ENCODE results near the gene ADSS1.
"Not testable (repeated sequence)": the region's sequence is repeated elsewhere in the genome, so short reads cannot be mapped to it uniquely, and the experiment has no call there.

The ADSS1 gene

DNA sequence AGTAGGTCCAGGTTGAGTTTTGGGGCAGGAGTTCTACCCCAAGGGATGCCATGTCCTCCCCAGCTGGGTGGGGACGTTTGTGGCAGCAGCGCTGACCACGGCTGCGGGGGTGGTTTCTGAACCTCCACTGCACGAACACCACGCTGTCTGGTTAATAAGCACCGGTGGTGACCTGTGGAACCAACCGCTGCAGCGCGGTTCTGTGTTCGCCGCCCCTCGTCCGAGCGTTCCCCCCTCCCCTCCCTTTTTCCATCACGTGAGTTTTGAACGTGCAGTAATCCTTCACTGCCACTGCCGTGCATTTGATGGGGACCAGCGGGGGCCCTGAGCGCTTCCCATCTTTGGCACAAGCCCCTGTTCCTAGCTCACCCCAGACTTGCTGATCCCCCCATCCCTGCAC, 6.4 kb upstream of the ADSS1 start:
- DNase-seq (ENCODE audit: low read depth): no peak

GRCh38 chr14:104718147-104718546, 5.9 kb upstream of the ADSS1 start:
- DNase-seq (ENCODE audit: low read depth): no peak

DNA sequence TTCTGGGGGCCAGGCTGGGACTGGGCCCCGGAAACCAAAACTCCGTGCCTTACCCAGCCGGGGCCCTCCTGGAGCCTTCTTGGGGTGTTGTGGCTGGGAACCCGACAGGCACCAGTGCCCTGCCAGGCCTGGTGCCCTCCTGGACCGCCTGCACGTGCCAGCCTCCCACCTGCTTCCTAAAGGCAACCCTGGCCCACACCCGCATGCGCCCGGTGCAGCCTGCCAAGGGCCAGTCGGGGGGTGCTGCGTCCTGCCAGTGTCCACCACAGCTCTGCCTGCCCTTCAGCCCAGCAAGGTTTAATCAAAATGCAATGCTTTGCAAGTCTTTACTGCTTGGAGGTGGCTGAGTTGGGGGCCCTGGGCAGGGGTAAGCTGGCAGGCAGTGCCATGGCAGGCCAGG, 5.2 kb upstream of the ADSS1 start:
- DNase-seq (ENCODE audit: low read depth): no peak

DNA sequence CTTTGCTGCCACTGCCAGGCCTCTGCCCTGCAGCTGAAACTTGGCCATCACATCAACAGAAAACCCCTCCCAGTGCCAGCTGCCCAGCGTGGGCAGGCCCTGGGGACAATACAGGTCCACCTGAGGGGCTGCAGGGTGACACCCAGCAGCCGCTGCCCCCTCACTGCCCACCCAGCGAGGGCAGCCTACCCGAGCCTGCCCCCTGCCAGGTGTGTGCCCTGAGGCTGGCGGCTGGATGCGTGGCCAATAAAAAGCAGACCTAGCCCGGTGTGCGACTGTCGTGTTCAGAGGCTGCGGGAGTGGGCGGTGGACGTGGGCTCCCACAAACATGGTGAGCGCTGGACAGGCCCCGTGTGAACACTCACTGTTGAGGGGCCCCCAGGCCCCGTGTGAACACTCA, 4.7 kb upstream of the ADSS1 start:
- DNase-seq (ENCODE audit: low read depth): no peak

DNA sequence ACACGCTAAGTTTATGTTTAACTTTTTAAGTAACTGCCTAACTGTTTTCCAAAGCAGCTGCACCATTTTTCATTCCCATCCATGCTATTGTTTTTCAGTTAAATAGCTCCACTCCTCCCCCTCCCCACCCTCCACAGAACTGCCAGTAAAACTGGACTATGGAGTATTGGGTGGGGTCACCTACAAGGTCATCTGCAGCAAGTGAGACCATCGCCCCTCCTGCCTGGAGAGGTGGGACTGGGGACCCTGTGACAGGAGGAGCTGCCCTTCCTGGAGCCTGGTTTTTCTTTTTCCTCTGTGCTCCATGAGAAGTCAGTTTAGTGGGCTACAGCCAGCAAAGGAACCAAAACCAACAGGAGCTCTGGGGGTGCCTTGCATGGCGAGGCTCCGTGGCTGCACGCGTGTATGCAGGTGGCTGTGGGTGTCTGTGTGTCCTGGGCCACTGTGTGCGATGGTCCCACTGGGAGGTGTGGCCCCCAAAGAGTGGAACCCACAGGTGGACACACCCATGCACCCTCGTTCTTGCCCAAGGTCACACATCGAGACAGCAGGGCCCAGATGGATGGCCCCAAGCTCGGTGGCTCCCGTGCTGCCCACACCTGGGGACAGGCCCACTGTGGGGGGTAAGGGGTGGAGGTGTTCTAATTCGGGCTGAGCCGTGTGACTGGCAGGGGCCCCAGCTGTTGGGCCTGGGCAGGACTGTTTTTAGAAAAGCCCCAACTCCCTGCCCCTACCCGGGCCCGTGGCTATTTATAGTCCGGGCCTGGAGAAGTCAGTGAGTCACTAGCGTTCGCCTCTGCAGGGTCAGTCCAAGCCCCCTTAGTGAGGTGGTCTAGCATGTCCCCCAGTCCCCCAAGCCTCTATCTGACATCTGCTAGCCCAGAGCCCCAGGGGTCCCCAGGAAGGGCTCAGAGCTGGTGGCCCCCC, 2.3 kb upstream of the ADSS1 start:
- DNase-seq (ENCODE audit: low read depth): no peak

- no peak for DNase-seq (ENCODE audit: low read depth)
Measured at GRCh38 chr14:104722938-104723650, 935 bp upstream of the ADSS1 start.

GRCh38 chr14:104724407-104724980, 465 bp downstream of the ADSS1 start:
- no peak for DNase-seq (ENCODE audit: low read depth)

- DNase-seq (ENCODE audit: low read depth): no peak
Measured at GRCh38 chr14:104724981-104725771, 1.1 kb downstream of the ADSS1 start.

DNA sequence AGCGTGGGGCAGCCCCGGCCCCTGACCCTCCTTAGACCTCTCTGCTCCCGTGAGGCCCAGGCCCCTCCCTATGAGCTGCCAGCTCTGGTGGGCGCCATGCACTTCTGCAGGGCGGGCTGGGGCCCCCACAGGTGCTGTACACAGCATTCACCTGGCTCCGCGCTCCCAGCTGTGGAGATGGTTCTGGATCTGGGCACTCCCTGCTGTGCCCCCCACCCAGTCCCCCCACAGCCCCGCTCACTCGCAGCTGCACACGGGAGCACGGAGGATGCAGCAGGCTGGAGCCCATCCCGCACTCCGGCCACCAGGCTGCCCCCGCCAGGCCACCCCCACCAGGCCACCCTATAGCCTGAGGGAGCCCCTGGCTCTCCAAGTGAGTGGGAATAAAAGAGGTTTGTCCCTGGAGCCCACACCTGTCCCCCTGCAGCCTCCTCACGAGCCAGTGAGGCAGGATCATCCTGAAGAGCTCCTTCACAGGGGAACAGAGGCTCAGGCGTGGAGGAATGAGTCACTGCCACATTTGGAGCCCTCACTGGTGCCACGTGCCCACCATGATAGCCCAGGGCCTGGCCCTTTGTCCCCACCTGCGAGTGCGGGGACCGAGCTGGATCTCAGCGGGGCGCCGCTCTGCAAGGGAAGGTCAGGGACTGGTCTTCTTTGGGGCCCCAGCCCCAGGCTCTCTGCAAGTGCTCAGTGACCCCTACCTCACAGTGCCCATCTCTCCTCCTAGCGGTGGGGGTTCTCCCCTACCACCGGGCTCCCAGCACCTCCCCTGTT, 1.9 kb downstream of the ADSS1 start:
- DNase-seq (ENCODE audit: low read depth): no peak

- DNase-seq (ENCODE audit: low read depth): no peak
Measured at GRCh38 chr14:104726600-104727451, 2.8 kb downstream of the ADSS1 start.

- no peak for DNase-seq (ENCODE audit: low read depth)
Measured at GRCh38 chr14:104728631-104729030, 4.6 kb downstream of the ADSS1 start.

DNA sequence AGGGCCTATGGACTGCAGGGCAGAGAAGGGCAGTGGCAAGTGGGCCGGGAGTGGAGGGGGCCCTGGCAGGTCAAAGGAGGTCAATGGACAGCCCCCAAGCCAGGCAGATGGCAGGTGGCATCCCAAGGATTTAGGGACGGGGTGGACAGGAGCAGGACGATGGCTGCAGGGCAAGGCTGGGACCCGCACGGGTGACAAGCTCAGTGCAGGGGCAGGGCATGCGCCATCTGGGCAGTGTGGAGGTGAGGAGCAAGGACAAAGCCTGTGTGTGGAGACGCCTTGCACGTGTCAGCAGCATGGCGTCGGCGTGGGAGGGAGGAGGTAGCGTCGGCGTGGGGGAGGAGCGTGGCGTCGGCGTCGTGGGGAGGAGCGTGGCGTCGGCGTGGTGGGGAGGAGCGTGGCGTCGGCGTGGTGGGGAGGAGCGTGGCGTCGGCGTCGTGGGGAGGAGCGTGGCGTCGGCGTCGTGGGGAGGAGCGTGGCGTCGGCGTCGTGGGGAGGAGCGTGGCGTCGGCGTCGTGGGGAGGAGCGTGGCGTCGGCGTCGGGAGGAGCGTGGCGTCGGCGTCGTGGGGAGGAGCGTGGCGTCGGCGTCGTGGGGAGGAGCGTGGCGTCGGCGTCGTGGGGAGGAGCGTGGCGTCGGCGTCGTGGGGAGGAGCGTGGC, 5.3 kb downstream of the ADSS1 start:
- DNase-seq (ENCODE audit: low read depth): not testable (repeated sequence)

DNA sequence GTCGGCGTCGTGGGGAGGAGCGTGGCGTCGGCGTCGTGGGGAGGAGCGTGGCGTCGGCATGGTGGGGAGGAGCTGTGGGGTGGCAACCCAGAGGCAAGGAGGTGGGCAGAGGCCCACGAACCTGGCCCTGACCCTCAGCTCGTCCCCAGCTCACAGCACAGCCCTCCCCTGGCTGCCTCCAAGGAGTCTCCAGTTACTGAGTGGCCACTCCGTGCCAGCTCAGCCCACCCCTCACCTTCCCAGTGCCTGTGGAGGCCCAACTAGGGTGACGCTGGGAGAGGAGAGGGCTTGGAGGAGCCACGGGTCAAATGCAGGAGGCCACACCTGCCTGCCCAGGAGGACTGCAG, 5.8 kb downstream of the ADSS1 start:
- no peak for DNase-seq (ENCODE audit: low read depth)

DNA sequence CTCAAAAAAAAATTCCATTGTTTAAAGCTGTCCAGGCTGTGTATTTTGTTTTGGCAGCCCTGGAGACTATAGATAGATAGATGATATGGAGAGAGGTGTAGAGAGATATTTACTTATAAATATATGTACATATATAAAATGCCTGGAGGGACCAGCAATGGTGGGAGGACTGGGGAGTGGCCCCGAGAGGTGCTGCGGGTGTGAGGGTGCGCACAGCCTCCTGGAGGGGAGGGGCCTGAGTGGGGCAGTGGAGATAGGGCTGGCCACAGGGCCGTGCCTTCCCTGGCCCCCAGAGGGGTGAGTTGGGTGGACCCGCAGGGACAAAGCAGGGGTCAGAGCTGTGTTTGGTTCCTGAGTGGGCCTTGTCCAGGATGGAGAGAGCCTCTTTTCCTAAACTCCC, 6.5 kb downstream of the ADSS1 start:
- no peak for DNase-seq (ENCODE audit: low read depth)

DNA sequence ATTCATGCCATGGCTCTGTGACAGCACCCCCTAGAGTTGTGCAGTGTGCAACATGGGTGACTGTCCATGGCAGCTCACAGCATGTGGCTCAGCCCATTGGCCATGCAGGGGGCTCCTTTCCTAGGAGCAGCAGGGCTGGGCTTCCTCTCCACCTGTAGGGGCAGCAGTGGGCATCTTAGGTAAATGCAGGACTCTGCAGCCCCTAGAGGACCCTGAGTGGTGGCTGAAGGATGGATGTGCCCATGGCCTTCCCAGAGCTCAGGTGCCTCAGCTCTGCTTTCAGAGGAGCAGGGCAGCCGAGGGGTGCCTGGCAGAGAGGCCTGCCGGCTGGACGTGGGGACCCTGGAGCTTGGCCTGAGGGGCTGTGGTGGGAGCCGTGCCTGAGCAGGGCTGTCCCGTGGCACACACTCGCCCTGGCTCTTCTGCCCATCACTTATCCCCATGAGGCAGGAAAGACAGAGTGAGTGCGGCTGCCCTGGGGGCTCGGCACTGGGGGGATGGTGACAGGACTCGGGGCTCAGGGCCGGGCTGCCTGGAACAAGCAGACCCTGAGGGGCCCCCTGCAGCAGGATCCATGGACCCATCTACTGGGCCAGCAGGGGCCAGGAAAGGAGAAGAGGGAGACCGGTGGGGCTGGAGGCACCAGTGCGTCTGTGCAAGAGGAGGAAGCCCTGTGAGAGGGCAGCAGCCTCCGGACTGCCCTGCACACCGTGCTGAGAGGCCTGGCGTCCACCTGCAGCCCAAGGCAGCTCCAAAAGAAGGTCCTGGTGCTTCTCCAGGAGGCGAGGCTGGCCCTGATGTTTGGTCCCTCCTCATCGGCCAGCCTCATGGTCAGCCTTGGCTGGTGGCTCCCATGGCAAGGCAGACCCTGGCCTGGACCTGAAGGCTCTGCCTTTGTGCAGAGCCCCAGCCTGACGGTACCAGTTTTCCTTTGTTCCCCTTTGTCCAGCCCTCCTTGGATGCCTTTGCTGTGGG, 7.6 kb downstream of the ADSS1 start:
- no peak for DNase-seq (ENCODE audit: low read depth)

DNA sequence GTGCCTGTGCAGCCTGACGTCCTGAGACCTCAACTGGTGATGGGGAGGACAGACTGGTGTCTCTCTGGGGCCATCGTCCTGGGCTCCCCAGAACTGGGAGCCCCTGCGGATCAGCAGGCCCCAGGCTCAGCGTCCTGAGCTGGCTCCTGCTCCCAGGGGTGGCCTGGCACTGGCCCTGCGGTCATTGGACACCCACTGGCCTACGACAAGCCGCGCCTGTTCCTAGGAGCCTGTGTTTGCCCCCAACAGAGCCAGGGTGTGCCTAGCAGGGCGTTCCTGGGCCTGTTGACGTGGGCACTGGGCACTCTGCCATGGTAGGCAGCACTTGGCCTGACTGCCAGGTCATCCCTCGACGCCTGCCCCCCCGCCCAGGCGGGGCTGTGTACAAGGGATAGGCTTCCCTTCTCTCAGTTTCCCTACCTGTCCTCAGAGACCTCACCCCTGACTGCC, 8.4 kb downstream of the ADSS1 start:
- DNase-seq (ENCODE audit: low read depth): no peak

DNA sequence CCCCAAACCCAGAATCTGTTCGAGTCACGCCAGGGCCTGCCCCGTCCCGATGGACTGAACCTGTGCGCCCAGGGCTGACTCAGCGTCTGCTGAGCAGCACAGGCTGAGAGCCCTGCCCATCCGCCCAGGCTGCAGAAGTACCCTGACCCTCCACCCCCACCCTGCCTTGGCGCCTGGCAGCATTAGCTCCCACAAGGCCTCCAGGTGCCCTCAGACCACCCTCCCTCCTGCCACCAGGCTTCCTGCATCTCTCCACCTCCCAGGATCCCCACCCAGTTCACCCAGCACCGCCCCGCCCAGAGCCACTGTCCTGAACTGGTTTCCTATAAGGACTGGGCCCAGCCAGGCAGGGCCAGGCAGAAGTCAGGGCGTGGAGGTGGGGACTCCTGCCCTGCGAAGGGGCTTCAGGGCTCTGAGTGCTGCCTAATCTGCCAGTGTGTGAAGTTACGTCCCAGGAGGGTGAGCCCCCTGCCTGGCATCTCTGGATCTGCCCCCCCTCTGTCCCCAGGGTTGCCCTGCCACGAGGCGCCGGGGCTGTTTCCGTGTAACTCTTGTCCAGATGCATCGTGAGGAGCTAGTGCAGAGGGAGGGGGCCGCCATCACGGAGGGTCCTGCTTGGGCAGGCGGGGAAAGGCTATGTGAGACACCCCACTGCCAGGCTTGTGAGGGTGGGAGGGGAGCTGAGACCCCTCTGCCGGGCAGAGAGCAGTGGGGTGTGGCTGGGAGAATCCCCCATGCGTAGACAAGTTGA, 9.1 kb downstream of the ADSS1 start:
- DNase-seq (ENCODE audit: low read depth): no peak

- no peak for DNase-seq (ENCODE audit: low read depth)
Measured at GRCh38 chr14:104734051-104734587, 10.1 kb downstream of the ADSS1 start.

Measured in stimulated activated CD8-positive, alpha-beta memory T cell treated with anti-CD3 and anti-CD28 coated beads, Interleukin-12 subunit alpha, Interleukin-12 subunit beta, amount 100 ng/mL, for 1 hour (primary cell).